Vagina (tissue), 2 donors: ENCODE measurements around the gene PRR15.

ENCODE experiments used
- CTCF ChIP-seq, 3 experiments: fragments of 450-650 bp in 2 of 3; fragments of 200-600 bp in 1 of 3; sonication (generic) in 1 of 3; IDR thresholded peaks; one replicate each; pipeline ENCODE4 v1.5.1; 2017 to 2019; ENCODE audit warnings: antibody characterized with exemption in 3 of 3, mild to moderate bottlenecking in 2 of 3, moderate library complexity in 2 of 3
- POLR2A ChIP-seq, 2 donors: fragments of 450-650 bp; IDR thresholded peaks; one replicate each; pipeline ENCODE4 v1.6.1; 2017; ENCODE audit warnings: antibody characterized with exemption in 2 of 2, mild to moderate bottlenecking in 2 of 2, moderate library complexity in 2 of 2
- POLR2AphosphoS5 ChIP-seq, 2 donors: sonication (generic); formaldehyde crosslinking; IDR thresholded peaks; one replicate each; pipeline ENCODE4 v1.9.0; 2017; ENCODE audit warnings: antibody characterized with exemption in 2 of 2, mild to moderate bottlenecking in 2 of 2, low read depth in 1 of 2; ENCODE audit not compliant: insufficient read depth in 1 of 2

- TF ChIP-seq CTCF (IDR thresholded peaks at IDR 0.05) (no peak), POLR2A (IDR thresholded peaks at IDR 0.05) (no peak), POLR2AphosphoS5 (IDR thresholded peaks at IDR 0.05; ENCODE audit: insufficient read depth in 1 of 2, low read depth in 1 of 2) (no peak)
Observed at GRCh38 chr7:29518616-29519015, 45.0 kb upstream of the PRR15 start.
